ENCODE results near the gene PVALEF.

The PVALEF gene

GRCh38 chr17:81183807-81184206 lies 18.5 kb downstream of the PVALEF start:
- no peak for DNase-seq (ENCODE audit: low read depth)

DNA sequence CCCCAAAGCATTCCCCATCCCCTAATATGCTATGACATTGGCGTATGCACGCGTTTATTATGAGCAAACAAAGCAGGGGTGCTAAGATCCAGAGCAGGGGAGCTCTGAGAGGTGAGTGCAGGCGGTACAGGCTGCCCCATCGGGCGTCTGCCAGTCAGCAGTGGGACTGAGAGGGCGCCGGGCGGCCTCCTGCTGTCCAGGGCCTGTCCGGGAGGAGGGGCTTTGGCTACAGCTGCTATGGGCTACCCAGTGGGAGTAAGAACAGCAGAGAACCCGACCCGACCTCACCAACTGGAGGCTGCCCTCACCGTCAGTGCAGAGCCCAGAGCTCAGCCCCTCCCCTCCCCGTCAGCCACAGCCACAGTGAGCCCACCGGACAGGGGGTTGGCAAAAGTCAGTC lies 19.2 kb downstream of the PVALEF start:
- DNase-seq (ENCODE audit: low read depth) = no peak

GRCh38 chr17:81186203-81186602 lies 20.9 kb downstream of the PVALEF start:
- no peak for DNase-seq (ENCODE audit: low read depth)

- DNase-seq (ENCODE audit: low read depth) = no peak
These were observed 21.8 kb downstream of the PVALEF start for GRCh38 chr17:81187120-81187519.

DNA sequence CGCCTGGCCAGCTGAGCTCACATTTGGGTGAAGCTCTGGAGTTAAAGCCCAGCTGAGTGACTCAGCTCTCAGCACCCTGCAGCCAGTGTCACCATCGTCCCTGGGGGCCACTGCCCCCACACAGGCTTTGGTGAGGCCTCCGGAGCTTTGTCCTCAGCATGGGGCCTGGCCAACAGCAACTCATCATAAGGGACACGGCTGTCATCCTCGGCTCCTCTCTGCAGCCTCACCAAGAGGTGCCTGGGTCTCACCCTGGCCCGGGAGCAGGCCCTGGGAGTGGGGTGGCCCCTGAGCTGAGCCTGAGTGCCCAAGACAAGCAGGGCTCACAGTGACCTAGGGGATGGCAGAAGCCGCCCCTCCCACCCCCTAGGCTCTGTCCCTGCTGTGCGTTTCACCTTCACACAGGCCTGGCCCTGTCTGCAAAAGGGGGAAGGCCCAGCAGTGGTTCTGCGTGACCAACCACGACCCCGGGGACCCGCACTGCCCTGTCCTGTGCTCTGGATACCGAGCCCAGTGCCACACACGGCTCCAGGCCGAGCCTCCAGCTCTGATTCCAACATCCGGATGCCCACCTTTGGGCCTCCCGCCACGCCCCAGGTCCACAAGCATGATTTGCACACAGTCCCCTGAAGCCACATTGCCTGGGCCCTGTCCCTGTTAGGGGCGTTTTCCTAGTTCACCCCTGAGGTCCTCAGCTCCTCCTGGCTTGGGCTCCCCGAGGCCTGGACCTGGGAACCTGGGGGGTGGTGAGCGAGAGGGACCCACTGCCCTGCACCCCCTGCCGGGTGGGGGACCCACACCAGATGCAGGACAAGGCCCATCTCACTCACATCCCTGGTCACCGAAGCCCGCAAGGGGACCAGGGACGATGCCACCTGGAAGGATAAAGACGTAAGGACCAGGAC lies 22.5 kb downstream of the PVALEF start:
- no peak for DNase-seq (ENCODE audit: low read depth)

DNA sequence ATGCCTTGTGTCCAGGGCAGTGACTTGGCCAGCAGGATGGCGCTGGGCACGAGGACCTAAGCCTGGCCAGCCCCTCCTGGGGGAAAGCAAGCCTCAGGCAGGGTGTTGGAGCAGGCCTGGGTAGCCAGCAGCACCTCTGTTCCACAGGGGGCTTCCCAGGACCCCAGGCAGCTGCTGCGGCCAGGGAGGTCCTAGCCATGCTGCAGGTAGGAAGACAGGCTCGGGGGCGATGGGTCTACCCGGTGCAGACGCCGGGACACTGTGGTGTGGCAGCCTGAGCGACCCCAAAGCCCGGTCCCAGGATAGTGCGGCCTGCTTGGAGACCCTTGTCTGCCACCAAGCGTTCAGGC lies 23.2 kb downstream of the PVALEF start:
- no peak for DNase-seq (ENCODE audit: low read depth)

- DNase-seq (ENCODE audit: low read depth) = no peak
These were observed 23.7 kb downstream of the PVALEF start for GRCh38 chr17:81189016-81189415.

- DNase-seq (ENCODE audit: low read depth) = no peak
These were observed 24.6 kb downstream of the PVALEF start for GRCh38 chr17:81189670-81190530.

DNA sequence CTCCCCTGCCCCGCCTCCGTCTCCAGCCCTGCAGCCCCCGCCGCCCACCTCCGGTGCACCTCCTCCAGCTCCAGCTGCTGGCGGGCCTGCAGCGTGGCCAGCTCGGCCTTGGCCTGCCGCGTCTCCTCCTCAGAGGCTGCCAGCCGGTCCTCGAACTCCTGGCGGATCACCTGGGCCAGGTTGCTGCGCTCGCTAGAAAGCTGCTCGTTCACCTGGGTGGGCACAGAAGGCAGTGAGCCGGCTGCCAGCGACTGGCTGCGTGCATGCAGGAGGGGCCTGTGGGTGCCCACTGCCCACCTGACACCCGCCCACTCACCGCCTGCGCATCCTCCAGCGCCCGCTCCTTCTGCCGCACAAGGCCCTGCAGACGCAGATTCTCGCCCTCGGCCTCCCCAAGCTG lies 25.3 kb downstream of the PVALEF start:
- DNase-seq (ENCODE audit: low read depth) = no peak

DNA sequence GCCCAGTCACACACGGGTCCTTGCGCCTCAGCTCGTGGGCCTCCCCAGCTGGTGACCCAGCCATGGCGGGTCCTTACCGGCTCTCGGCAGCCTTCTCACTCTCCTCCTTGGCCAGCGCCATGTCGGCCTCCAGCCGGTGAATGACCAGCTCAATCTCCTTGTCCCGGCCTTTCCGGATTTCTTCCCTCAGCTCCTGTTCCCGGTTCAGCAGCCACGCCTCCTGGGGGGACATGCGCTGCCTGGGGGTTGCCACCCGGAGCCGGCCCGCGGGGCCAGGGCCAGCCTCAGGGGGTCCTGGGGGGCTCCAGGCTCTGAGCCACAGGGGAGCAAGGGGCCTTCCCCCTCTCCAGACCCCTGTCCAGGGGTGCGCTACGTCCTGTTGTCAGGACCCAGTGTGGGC lies 25.8 kb downstream of the PVALEF start:
- DNase-seq (ENCODE audit: low read depth) = no peak

GRCh38 chr17:81191646-81192045 lies 26.3 kb downstream of the PVALEF start:
- DNase-seq (ENCODE audit: low read depth) = no peak

- no peak for DNase-seq (ENCODE audit: low read depth)
These were observed 27.2 kb downstream of the PVALEF start for GRCh38 chr17:81192386-81193050.

DNA sequence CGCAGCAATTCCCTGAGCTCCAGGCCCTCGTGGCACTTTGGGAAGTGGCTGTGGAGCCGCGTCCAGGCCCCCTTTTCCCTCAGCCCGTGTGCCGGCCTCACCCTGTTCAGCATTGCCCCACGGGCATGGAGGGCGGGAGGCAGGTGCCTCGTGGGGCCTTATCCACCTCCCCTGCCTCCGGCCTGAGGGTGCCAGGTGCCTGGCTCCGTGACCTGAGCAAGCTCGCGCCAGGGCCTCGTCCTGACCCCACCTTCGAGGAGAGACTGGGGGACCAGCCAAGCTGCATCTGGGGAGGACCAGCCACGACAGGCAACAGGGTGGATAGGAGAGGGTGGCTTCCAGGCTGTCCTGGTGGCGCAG lies 27.7 kb downstream of the PVALEF start:
- no peak for DNase-seq (ENCODE audit: low read depth)

GRCh38 chr17:81193470-81194224 lies 28.3 kb downstream of the PVALEF start:
- no peak for DNase-seq (ENCODE audit: low read depth)

GRCh38 chr17:81194225-81194760 lies 29.0 kb downstream of the PVALEF start:
- DNase-seq (ENCODE audit: low read depth) = no peak

DNA sequence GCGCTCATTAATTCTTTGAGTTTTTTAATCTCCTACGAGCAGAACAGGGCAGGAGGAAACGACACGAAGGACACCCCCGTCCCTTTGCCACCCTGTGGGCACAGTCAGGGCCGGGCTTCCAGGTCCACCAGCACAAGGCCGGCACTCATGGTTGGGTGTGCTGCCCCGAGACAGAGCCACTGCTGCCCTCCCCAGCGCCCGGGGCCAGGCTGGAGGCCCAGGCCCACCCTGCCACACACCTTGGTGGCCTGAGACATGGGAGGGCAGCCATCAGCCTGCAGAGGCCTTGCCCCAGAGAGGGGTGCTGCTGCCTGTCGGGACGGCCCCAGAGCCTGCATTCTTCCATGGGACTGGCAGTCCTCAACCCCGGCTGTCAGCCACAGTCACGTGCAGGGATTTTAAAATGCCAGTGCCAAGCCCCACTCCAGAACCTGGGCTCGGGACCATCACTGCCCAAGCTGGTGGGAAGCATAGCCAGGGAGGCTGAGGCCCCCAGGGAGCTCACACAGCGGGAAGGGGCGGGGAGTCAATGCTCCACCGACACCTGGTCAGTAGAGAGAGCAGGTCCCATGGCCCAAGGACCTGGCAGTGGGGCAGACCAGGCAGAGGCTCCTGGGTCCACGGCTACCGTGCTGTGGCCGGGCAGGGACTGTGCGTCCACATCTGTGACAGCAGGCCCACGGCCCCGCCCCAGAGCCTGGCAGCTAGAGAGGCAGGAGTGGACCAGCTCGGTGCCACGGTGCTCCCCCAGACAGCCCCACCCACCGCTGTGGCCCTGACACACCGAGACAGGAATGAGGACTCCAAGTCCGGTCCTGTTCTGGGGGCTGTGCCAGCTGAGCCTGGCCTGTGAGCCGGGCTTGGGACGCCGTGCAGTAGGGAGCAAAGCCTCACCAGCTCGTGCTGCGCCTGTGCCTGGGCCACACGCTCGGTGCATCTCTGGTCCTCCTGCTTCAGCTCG lies 29.9 kb downstream of the PVALEF start:
- no peak for DNase-seq (ENCODE audit: low read depth)

- DNase-seq (ENCODE audit: low read depth) = no peak
These were observed 30.7 kb downstream of the PVALEF start for GRCh38 chr17:81195941-81196495.

GRCh38 chr17:81196505-81197408 lies 31.4 kb downstream of the PVALEF start:
- no peak for DNase-seq (ENCODE audit: low read depth)

GRCh38 chr17:81197409-81197795 lies 32.1 kb downstream of the PVALEF start:
- no peak for DNase-seq (ENCODE audit: low read depth)

Data from stimulated activated CD8-positive, alpha-beta memory T cell treated with anti-CD3 and anti-CD28 coated beads, Interleukin-15, amount 100 ng/mL, for 24 hours (primary cell).